Left lung (tissue), 10 donors: ENCODE results near the gene SOBP. TPM values are rescaled to one million over a fixed set of nuclear protein-coding genes. Genes with fewer than 3 reads are reported as not detected.

Source experiments
- ATAC-seq: fragments of 200-7000 bp; cut with Tn5 transposase; one replicate; pipeline ENCODE4 v1.9.1; 2020; ENCODE audit warnings: moderate library complexity
- DNase-seq, 4 donors: peaks; one replicate each; pipeline ENCODE4 v3.0.0-alpha.2; 2013 to 2020
- H3K27ac ChIP-seq, 2 donors: fragments of 200-600 bp; sonication (generic) in 1 of 2; one replicate each; pipeline versions ENCODE4 v1.5.0 to v1.8.0; 2020 to 2021
- H3K27me3 ChIP-seq, 2 donors: fragments of 200-600 bp; sonication (generic) in 1 of 2; one replicate each; pipeline versions ENCODE4 v1.5.0 to v1.8.0; 2020 to 2021
- H3K36me3 ChIP-seq, 2 donors: fragments of 200-600 bp; sonication (generic) in 1 of 2; one replicate each; pipeline versions ENCODE4 v1.5.0 to v1.8.0; 2020 to 2021
- H3K4me1 ChIP-seq, 2 donors: fragments of 200-600 bp; one replicate each; pipeline ENCODE4 v1.8.0; 2021
- H3K4me3 ChIP-seq, 2 donors: fragments of 200-600 bp; sonication (generic) in 1 of 2; one replicate each; pipeline versions ENCODE4 v1.5.0 to v1.8.0; 2020 to 2021; ENCODE audit warnings: mild to moderate bottlenecking in 1 of 2
- H3K9me3 ChIP-seq, 2 donors: fragments of 200-600 bp; sonication (generic) in 1 of 2; one replicate each; pipeline versions ENCODE4 v1.5.0 to v1.8.0; 2020 to 2021
- intact Hi-C, 2 donors: fragments of 100-400 bp; cut with DNase I; formaldehyde crosslinking; loops; one replicate each; pipeline versions ENCODE4 v1.11.2 to v1.14.2; 2022
- polyA plus RNA-seq, 6 donors: library from polyadenylated mRNA; unstranded; fragments of 120-200 nt; gene quantifications; one replicate each; pipeline ENCODE4 v1.2.1, GENCODE V29; 2013; ENCODE audit not compliant: insufficient read length in 6 of 6
- total RNA-seq, 2 donors: library from RNA; stranded (reverse); fragmentation: NEBNext Ultra II Directional; extraction: Animal tissue kit (Norgen Biotek cat#: 25700); gene quantifications; one replicate each; pipeline ENCODE4 v1.2.1, GENCODE V29; 2021
- TF ChIP-seq, protein P1 (sequence below), 2 donors: fragments of 200-600 bp; sonication (generic) in 1 of 2; IDR thresholded peaks; one replicate each; pipeline versions ENCODE4 v1.5.0 to v1.8.0; 2021; ENCODE audit warnings: antibody characterized with exemption in 2 of 2
- donor health status: DM: no; HTN: yes; CAD: no.
- donor health status: DM: no; HTN: no; CAD: no.

The SOBP gene
- total and polyA plus RNA-seq, 8 donors: 6.5 to 11.1 (median 8.1) TPM

DNA sequence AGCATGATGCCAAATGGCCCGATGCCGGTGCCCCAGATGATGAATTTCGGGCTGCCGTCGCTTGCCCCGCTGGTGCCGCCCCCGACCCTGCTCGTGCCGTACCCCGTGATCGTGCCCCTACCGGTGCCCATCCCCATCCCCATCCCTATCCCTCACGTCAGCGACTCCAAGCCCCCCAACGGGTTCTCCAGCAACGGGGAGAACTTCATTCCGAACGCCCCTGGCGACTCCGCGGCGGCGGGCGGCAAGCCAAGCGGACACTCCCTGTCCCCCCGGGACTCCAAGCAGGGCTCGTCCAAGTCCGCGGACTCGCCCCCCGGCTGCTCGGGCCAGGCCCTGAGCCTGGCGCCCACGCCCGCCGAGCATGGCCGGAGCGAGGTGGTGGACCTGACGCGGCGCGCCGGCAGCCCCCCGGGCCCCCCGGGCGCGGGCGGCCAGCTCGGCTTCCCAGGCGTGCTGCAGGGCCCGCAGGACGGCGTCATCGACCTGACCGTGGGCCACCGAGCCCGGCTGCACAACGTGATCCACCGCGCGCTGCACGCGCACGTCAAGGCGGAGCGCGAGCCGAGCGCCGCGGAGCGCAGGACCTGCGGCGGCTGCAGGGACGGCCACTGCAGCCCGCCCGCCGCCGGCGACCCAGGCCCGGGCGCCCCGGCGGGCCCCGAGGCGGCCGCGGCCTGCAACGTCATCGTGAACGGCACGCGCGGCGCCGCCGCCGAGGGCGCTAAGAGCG is 144.6 kb downstream of the SOBP start:
- peaks cover 0 to 56% of the 10 kb centered on the region in 2 donors for H3K27me3 ChIP-seq
- intact Hi-C loops: no loop called here
- H3K4me1 ChIP-seq: peaks cover 0 to 3% of the 10 kb centered on the region in 2 donors
- ATAC-seq (no peak), DNase-seq (peak in 2 of 4 donors; percentile 35 to 46)
- no peak overlapping the region for H3K27ac ChIP-seq
- H3K36me3 ChIP-seq: no peaks in the 10 kb centered on the region
- TF ChIP-seq, protein P1, sequence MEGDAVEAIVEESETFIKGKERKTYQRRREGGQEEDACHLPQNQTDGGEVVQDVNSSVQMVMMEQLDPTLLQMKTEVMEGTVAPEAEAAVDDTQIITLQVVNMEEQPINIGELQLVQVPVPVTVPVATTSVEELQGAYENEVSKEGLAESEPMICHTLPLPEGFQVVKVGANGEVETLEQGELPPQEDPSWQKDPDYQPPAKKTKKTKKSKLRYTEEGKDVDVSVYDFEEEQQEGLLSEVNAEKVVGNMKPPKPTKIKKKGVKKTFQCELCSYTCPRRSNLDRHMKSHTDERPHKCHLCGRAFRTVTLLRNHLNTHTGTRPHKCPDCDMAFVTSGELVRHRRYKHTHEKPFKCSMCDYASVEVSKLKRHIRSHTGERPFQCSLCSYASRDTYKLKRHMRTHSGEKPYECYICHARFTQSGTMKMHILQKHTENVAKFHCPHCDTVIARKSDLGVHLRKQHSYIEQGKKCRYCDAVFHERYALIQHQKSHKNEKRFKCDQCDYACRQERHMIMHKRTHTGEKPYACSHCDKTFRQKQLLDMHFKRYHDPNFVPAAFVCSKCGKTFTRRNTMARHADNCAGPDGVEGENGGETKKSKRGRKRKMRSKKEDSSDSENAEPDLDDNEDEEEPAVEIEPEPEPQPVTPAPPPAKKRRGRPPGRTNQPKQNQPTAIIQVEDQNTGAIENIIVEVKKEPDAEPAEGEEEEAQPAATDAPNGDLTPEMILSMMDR (IDR thresholded peaks at IDR 0.05): no peak
- no peak overlapping the region for H3K4me3 ChIP-seq
- no peaks in the 10 kb centered on the region for H3K9me3 ChIP-seq

DNA sequence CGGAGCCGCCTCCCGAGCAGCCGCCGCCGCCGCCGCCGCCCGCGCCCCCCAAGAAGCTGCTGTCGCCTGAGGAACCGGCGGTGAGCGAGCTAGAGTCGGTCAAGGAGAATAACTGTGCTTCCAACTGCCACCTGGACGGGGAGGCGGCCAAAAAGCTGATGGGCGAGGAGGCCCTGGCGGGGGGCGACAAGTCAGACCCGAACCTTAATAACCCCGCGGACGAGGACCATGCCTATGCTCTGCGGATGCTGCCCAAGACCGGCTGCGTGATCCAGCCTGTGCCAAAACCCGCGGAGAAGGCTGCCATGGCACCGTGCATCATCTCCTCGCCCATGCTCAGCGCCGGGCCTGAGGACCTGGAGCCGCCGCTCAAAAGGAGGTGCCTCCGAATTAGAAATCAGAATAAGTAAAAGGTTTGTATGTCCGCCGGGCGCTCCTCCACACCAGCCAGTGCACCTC is 145.2 kb downstream of the SOBP start:
- Histone ChIP-seq H3K27ac (no peak overlapping the region), H3K4me3 (no peak overlapping the region), H3K4me1 (peaks cover 0 to 3% of the 10 kb centered on the region in 2 donors), H3K36me3 (no peaks in the 10 kb centered on the region), H3K27me3 (peaks cover 0 to 56% of the 10 kb centered on the region in 2 donors), H3K9me3 (no peaks in the 10 kb centered on the region)
- ATAC-seq (no peak), DNase-seq (no peak)
- intact Hi-C loops: no loop called here
- TF ChIP-seq, protein P1 (IDR thresholded peaks at IDR 0.05): no peak

GRCh38 chr6:107636486-107636885 is 146.6 kb downstream of the SOBP start:
- Histone ChIP-seq H3K4me3 (no peak overlapping the region), H3K9me3 (no peaks in the 10 kb centered on the region), H3K27ac (no peak overlapping the region), H3K36me3 (no peaks in the 10 kb centered on the region), H3K4me1 (peaks cover 0 to 9% of the 10 kb centered on the region in 2 donors), H3K27me3 (peaks cover 0 to 52% of the 10 kb centered on the region in 2 donors)
- TF ChIP-seq, protein P1 (IDR thresholded peaks at IDR 0.05): no peak
- ATAC-seq: no peak
- intact Hi-C loops: no loop called here
- no peak for DNase-seq

DNA sequence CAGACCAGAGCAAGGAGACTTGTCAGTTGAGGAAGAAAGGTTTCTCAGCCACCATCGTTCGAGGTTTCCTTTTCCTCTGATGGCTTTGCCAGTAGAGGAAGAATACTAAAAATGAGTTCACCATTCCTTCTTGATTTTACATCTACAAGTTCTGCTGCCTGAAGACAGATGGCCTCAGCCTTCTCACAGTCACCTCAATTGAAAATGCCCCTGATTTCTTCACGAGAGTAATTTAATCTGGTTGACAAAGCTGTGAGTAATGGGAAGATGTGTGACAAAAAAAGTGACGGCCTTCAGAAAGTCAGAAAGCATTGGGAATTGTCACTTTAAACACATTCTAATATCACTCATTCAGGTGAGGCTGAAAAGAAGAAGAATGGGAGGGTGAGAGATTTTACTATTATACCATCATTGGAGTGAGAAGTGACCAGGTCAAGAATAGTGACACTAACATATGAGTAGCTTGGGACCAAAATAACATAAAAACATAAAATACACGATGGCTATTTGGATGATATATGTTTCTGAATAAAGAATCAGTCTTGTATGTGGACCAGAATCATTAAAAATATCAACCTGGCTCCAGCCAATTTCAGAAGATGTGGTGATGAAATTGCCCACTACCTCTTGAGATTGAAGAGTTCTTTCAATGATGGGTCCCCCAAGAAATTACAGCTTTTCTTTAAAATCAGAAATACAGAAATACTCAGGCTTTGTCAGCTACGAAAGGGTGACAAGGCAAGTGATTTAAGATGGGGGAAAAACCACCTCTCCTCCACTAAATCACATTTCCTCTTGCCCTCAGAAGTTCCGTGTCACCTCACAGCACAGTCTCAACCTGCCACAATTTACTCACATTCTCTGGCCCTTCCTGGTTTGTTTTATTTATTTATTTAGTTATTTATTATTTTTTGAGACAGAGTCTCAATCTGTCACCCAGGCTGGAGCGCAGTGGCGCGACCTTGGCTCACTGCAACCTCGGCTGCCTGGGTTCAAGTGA is 147.7 kb downstream of the SOBP start:
- H3K4me3 ChIP-seq: no peak overlapping the region
- H3K27ac ChIP-seq: no peak overlapping the region
- DNase-seq (no peak), ATAC-seq (no peak)
- H3K9me3 ChIP-seq: no peaks in the 10 kb centered on the region
- peaks cover 0 to 21% of the 10 kb centered on the region in 2 donors for H3K4me1 ChIP-seq
- peaks cover 0 to 41% of the 10 kb centered on the region in 2 donors for H3K27me3 ChIP-seq
- no peaks in the 10 kb centered on the region for H3K36me3 ChIP-seq
- intact Hi-C loops: no loop called here
- TF ChIP-seq, protein P1 (IDR thresholded peaks at IDR 0.05): no peak

- no peak for DNase-seq
- intact Hi-C loops: no loop called here
- H3K27me3 ChIP-seq: peaks cover 0 to 32% of the 10 kb centered on the region in 2 donors
- no peak for ATAC-seq
- no peaks in the 10 kb centered on the region for H3K9me3 ChIP-seq
- no peaks in the 10 kb centered on the region for H3K36me3 ChIP-seq
- H3K27ac ChIP-seq: no peak overlapping the region
- H3K4me3 ChIP-seq: no peak overlapping the region
- peaks cover 0 to 22% of the 10 kb centered on the region in 2 donors for H3K4me1 ChIP-seq
- TF ChIP-seq, protein P1 (IDR thresholded peaks at IDR 0.05): no peak
Measured at GRCh38 chr6:107638493-107638892, 148.6 kb downstream of the SOBP start.
